ENCODE results near the gene ETF1.

- TF ChIP-seq SIN3A (IDR thresholded peaks at IDR 0.05; ENCODE audit: borderline replicate concordance, insufficient read depth, low read length): no peak
- no peak for TF ChIP-seq REST (IDR thresholded peaks at IDR 0.05; ENCODE audit: insufficient read depth in 1 of 2, low read depth in 2 of 2, low read length in 2 of 2)
- TF ChIP-seq TAF1 (IDR thresholded peaks at IDR 0.05; ENCODE audit: borderline replicate concordance, insufficient read depth, low read length): no peak
- no peak for TF ChIP-seq POLR2AphosphoS5 (IDR thresholded peaks at IDR 0.05; ENCODE audit: low read depth, low read length)
- no peak for TF ChIP-seq FOXP2 (optimal IDR thresholded peaks at IDR 0.05; ENCODE audit: borderline replicate concordance, extremely low read depth, extremely low read length, insufficient read depth)
Observed at GRCh38 chr5:138470322-138471051, 72.5 kb downstream of the ETF1 start.
